Right ventricle myocardium superior (tissue), 1 donor: ENCODE results near the gene MRC1. TPM values are rescaled to one million over a fixed set of nuclear protein-coding genes. Genes with fewer than 3 reads are reported as not detected.
A peak's percentile ranks its signal among the peaks of the same experiment; 100 is the strongest.

Source experiments
- ATAC-seq: fragments of 200-7000 bp; cut with Tn5 transposase; one replicate; pipeline ENCODE4 v1.9.1; 2020; ENCODE audit warnings: mild to moderate bottlenecking; ENCODE audit not compliant: poor library complexity
- DNase-seq: peaks from one replicate; pipeline ENCODE4 v3.0.0-alpha.2; 2020
- intact Hi-C: fragments of 100-400 bp; cut with DNase I; formaldehyde crosslinking; loops from one replicate; pipeline ENCODE4 v1.11.2; 2022
- total RNA-seq: library from RNA; stranded (reverse); fragmentation: NEBNext Ultra II Directional; extraction: Animal tissue kit (Norgen Biotek cat#: 25700); gene quantifications from one replicate; pipeline ENCODE4 v1.2.1, GENCODE V29; 2021
- donor health status: DM: no; HTN: yes; CAD: no; lungs with severe emphysema.

The MRC1 gene
- total RNA-seq, 1 donor from 2014 or later, result 27.0 TPM

DNA sequence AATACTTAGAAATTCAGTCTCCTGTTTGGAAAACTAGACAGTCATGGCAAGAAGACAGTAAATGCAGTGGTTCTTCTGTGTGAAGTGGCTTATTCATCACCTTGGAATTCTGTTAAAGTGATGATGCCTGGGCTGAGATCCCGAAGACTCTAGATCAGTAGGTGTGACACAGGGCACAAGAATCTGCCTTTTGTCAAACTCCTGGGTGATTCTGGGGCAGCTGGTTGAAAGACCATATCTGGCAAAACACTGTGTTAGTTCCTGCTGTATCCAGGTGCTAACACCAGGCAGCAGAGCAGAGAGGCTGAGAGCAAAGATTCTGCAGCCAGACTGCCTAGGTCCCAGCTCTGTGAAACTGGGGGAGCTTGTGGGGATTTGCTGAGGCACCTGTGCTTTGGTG, 26.5 kb downstream of the MRC1 start:
- ATAC-seq, result no peak
- DNase-seq, result no peak
- intact Hi-C loops, result loop anchor here (5.0 kb wide), 1 partner anchor 228 kb away; no protein-coding TSS in a partner anchor

- peak; percentile 80 for ATAC-seq
- DNase-seq, result no peak
These were observed 27.8 kb downstream of the MRC1 start for GRCh38 chr10:17836942-17837341.

DNA sequence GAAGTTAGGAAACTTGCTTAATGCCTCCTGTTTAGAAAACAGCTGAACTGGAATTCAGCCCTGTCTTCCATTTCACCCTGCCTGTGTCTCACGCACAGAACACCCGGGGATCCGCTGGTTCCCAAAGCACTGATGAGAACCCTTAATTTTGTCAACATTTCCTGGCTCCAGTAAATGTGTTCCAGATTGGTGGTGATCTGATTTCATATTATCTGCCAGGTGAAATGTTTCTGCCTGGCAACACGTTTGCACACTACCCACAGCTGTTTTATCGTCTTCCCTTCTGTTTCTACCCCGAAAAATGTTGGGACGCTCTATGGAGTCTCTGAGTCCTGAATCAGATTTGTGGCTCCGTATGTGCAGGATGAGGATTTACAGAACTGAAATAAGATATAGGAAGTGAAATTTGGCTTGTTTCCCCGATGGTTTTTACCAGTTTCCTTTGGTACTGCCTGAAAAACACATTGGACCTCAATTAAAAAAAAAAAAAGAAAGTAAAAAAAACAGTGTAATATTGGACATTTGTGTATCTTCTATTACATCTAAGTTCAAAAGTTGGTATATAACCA, 29.0 kb downstream of the MRC1 start:
- ATAC-seq, result peak; percentile 30
- intact Hi-C loops, result loop anchor here (5.0 kb wide), 1 partner anchor 231 kb away; no protein-coding TSS in a partner anchor
- no peak for DNase-seq

More at GRCh38 chr10:17836942-17837341, 27.8 kb downstream of the MRC1 start:
- intact Hi-C loops, result loop anchor here (5.0 kb wide), 1 partner anchor 230 kb away; no protein-coding TSS in a partner anchor

DNA sequence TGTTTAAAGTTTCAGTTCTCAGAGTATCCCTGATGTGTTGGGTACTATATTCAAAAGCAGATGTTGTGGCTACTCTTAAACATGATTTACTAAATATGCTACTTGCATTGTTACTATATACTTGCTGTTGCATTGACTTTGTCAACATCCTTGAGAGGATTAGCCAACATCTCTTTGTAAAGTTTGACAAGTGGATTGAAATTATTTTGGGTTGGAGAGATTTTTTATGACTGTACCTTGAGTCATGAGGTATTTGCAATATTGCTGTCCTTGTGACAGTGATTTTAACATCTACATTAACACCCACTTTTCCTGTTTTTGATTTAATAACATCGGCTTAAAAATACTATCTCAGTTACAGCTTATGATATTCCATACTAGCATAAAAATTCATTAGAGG, 31.9 kb downstream of the MRC1 start:
- ATAC-seq (no peak), DNase-seq (no peak)
- intact Hi-C loops, result no loop called here

GRCh38 chr10:17842641-17843040, 33.5 kb downstream of the MRC1 start:
- intact Hi-C loops, result no loop called here
- DNase-seq, result no peak
- ATAC-seq, result no peak

GRCh38 chr10:17847585-17848296, 38.6 kb downstream of the MRC1 start:
- intact Hi-C loops, result loop anchor here (5.0 kb wide), 1 partner anchor 370 kb away; no protein-coding TSS in a partner anchor
- peak; percentile 49 for ATAC-seq
- DNase-seq, result no peak

DNA sequence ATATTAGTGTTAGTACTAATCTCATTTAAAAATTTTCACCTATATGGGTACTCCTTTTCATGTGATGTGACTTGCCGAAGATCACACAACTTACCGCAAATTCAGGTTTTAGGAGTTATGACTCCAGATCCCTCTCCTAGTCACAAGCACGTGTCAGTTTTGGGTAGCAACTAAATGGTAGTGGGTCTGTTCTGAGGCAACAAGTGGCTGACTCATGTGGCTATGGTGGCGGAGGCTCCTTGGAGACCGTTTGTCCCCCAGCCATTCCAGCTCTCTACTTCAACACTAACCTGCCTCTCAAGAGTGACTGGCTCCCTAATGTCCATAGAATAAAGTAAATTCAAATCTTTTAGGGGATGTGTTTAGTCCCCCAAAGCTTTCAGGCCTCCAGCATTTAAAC, 39.5 kb downstream of the MRC1 start:
- DNase-seq, result no peak
- intact Hi-C loops, result loop anchor here (5.0 kb wide), 1 partner anchor 369 kb away; no protein-coding TSS in a partner anchor
- ATAC-seq, result no peak

- no peak for ATAC-seq
- no peak for DNase-seq
- intact Hi-C loops, result no loop called here
These were observed 41.4 kb downstream of the MRC1 start for GRCh38 chr10:17850501-17850900.

GRCh38 chr10:17851611-17852010, 42.5 kb downstream of the MRC1 start:
- intact Hi-C loops, result no loop called here
- ATAC-seq, result peak; percentile 42
- peak; percentile 83 for DNase-seq

DNA sequence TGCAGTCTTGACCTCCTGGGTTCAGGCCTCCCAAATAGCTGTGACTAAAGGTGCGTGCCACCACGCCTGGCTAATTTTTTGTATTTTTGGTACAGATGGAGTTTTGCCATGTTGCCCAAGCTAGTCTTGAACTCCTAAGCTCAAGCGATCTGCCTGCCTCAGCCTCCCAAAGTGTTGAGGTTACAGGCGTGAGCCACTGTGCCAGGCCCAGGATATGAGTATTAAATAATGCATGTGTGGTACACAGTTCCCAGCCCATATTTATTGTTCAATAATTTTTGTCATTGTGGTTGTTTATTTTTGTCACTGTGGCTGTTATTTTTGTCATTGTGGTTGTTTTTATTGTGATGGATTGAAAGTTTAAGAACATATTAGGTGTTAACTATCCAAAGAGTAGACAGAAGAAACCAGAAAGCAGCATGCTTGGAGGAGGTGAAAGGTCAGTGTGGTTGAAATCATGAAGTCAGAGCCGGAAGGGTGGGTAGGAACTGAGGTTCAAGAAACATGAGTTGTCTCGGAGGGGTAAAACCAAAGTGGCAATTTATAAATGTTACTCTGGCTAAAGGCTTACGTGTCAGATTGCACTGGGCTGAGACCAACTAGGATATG, 45.0 kb downstream of the MRC1 start:
- DNase-seq, result no peak
- ATAC-seq, result no peak
- intact Hi-C loops, result no loop called here

DNA sequence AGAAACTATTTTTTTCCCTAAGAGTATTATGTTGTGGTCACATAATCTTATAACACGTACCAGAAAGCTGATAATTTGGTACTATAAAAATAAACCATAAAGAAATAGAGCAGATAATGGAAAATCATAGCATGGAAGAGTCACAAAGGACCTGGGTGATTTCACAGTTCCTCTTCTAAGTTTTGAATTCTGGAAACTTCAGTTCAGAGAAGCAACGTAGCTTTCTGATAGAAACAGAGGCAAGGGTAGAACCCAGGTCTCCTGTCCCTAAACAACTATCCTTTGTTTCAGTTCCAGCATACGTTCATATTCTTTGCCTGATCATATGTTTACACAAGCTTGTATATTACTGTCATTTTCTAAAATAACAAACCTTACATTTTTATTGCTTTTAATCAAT, 47.9 kb downstream of the MRC1 start:
- DNase-seq, result no peak
- intact Hi-C loops, result no loop called here
- no peak for ATAC-seq

DNA sequence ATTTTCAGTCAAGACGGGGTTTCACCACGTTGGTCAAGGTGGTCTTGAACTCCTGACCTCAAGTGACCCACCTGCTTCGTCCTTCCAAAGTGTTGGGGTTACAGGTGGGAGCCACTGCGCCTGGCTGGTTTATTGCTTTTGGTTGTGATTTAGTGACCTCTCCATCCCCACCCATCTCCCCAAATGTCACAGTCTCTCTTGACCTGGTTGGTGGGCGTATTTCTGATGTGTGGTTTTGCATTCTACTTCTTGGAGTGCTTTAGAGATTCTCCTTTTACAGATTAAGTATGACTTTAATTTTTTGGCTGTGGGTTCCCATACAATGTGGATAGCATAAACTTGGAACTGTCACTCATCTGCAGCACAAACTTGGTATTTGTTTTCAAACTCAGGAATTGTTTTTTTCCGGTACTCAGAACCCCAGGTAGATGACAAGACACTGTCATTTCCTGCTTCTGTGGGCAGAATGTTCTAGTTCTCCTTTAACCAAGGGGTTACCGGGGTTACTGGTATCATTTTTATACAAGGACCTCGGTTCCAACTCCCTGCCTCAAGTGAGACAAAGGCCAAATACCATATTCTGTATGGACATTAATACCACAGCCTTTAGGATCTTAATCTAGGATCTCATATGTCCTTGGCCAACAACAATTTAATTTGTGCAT, 50.5 kb downstream of the MRC1 start:
- intact Hi-C loops, result no loop called here
- no peak for DNase-seq
- no peak for ATAC-seq

- intact Hi-C loops, result no loop called here
- ATAC-seq (no peak), DNase-seq (no peak)
These were observed 52.6 kb downstream of the MRC1 start for GRCh38 chr10:17861760-17862159.

DNA sequence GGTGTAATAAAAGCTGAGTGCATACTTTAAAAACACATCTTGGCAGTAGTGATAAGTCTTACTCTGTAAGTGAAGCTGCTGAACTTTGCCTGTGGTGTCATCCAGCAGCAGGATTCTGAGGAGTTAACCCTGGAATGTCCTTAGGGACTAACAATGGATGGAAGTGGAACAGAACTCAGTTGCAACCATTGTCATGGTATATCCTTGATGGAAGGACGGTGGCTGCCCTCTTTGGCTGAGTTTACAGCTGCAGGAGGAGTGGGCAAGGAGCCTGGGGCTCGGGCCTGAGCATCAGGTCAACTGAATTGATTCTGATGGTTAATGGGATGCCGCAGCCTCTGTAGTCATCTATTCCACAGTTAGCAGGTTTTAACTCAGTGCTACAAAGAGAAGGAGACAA, 56.2 kb downstream of the MRC1 start:
- DNase-seq (no peak), ATAC-seq (no peak)
- intact Hi-C loops, result no loop called here

GRCh38 chr10:17866346-17866745, 57.2 kb downstream of the MRC1 start:
- no peak for ATAC-seq
- no peak for DNase-seq
- intact Hi-C loops, result no loop called here

- DNase-seq (no peak), ATAC-seq (no peak)
- intact Hi-C loops, result no loop called here
These were observed 57.9 kb downstream of the MRC1 start for GRCh38 chr10:17867056-17867455.

GRCh38 chr10:17871036-17871435, 61.9 kb downstream of the MRC1 start:
- ATAC-seq, result no peak
- intact Hi-C loops, result no loop called here
- no peak for DNase-seq

DNA sequence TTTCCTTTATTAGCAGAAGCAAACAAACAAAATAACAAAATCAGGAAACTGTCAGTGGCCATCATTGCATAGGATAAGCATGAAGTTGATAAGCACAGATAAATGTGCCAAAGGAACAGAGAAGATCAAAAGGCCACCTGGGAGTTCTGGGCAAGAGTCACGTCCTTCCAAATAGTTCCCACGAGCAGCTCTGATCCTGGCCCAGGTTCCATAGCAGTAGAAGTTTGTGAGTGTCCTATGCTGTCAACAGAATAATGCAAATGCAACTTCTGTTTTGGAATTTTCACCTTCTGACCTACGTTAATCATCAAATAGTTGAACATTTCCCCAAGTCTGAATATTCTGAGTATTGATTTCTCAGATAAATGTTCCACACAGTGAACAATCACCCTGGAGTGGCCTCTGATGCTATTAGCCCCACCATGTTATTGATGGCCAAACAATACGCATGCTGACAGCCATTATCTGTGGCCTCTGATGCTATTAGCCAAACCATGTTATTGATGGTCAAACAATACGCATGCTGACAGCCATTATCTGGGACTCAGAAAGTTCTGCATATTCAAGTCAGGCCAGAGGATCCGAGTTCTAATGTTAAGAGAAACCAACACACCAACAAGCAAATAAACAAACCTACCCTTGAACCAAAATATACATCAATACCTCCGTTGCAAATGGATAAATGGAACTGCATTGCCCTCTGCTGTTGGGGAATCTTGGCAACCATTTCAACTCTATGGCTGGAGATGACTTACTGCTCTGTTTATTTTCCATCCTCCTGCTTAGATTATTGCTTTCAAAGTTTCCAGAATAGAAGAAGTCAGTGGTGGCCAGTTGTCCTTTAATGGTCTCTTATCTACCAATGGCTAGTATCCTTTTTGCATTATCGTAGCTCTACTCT, 63.3 kb downstream of the MRC1 start:
- intact Hi-C loops, result no loop called here
- ATAC-seq (no peak), DNase-seq (no peak)
